Measurements from ENCODE around the gene KCTD13.
"Not testable (repeated sequence)": the region's sequence is repeated elsewhere in the genome, so short reads cannot be mapped to it uniquely, and the experiment has no call there.

KCTD13 gene

DNA sequence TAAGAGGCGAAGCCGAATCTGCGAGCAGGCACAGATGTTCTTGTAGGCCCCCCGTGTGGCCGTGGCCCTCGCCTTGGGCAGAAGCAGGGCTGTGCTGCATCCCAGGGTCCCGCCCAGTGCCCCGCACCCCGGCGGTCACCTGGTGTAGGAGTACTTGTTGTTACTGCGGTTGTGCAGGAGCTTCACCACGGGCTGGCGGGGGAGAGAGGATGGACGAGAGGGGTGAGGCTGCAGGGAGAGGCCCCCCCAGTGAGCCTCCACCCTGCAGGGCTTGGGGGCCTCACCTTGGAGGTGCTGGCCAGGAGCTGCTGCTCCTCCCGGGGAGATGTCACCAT is 14.4 kb downstream of the KCTD13 start:
- H3K4me3 ChIP-seq (replicated peaks; ENCODE audit: low read depth, low read length) = no peak overlapping the region
- TF ChIP-seq, protein P1, sequence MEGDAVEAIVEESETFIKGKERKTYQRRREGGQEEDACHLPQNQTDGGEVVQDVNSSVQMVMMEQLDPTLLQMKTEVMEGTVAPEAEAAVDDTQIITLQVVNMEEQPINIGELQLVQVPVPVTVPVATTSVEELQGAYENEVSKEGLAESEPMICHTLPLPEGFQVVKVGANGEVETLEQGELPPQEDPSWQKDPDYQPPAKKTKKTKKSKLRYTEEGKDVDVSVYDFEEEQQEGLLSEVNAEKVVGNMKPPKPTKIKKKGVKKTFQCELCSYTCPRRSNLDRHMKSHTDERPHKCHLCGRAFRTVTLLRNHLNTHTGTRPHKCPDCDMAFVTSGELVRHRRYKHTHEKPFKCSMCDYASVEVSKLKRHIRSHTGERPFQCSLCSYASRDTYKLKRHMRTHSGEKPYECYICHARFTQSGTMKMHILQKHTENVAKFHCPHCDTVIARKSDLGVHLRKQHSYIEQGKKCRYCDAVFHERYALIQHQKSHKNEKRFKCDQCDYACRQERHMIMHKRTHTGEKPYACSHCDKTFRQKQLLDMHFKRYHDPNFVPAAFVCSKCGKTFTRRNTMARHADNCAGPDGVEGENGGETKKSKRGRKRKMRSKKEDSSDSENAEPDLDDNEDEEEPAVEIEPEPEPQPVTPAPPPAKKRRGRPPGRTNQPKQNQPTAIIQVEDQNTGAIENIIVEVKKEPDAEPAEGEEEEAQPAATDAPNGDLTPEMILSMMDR (IDR thresholded peaks at IDR 0.05; ENCODE audit: low read depth, low read length, missing control alignments) = no peak
- DNase-seq (ENCODE audit: extremely low read depth, low read depth) = no peak

DNA sequence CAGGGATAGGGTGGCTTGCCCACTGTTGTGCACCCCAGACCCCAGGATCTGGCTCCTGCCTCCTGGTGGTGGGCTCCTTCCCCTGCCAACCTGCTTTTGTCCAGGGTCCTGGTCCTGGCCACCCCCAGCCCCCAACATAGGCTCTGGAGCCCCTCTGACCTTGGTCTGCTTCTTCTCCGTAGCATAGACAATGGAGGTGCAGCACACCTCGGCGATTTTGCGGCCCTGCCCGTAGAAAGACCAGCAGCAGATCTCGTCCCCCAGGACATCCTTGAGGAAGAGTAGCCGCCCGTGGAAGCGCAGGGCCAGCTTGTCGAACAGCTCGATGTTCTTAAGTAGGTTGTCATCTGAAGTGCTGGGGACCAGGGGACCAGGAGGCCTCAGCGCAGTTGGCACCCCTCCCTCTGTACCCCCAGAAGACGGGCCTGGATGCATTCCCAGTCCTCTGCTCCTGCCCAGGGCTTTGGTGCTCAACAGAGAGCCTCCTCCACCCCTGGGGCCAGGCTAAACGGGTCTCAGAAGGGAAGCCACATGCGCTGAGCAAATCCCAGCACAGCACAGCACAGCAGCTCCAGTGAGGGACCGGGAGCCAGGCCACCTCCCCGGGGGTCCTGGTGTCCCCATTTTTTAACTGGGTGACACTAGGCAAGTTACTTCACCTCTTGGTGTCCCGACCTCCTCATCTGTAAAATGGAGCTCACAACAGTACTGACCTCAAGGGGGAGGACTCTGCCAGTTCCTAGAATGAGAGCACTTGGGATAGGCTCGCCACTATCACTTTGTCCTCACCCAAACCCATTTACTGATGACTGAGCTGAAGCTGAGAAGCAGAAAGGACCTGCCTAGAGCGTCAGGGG is 15.0 kb downstream of the KCTD13 start:
- DNase-seq (ENCODE audit: extremely low read depth, low read depth) = no peak
- no peak overlapping the region for H3K4me3 ChIP-seq (replicated peaks; ENCODE audit: low read depth, low read length)
- TF ChIP-seq, protein P1 (IDR thresholded peaks at IDR 0.05; ENCODE audit: low read depth, low read length, missing control alignments) = no peak

DNA sequence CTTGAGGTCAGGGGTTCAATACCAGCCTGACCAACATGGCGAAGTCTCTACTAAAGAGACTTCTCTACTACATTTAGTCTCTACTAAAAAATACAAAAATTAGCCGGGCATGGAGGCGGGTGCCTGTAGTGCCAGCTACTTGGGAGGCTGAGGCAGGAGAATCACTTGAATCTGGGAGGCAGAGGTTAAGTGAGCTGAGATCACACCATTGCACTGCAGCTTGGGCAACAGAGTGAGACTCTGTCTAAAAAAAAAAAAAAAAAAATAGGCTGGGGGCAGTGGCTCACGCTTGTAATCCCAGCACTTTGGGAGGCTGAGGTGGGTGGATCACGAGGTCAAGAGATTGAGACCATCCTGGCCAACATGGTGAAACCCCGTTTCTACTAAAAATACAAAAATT is 16.2 kb downstream of the KCTD13 start:
- not testable (repeated sequence) for H3K4me3 ChIP-seq (replicated peaks; ENCODE audit: low read depth, low read length)

DNA sequence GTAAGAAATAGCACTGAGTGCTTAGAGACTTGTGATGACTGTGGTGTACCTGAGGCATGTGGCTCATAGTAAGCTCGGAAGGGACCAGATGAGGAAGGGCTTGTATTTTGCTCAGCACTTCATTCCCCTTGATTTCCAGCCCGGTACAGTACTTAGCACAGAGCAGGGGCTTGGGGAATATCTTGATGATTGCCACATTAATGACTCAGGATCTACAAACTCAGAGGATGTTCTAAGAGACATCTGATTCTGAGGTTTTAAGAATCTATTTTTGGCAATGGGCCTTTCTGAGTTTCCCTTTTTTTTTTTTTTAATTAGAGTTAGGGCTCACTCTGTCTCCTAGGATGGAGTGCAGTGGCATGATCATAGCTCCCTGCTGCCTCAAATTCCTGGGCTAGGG is 16.6 kb downstream of the KCTD13 start:
- TF ChIP-seq, protein P1 (IDR thresholded peaks at IDR 0.05; ENCODE audit: low read depth, low read length, missing control alignments) = no peak
- no peak for DNase-seq (ENCODE audit: extremely low read depth, low read depth)
- no peak overlapping the region for H3K4me3 ChIP-seq (replicated peaks; ENCODE audit: low read depth, low read length)

More for the DNA sequence above, 16.2 kb downstream of the KCTD13 start:
- not testable (repeated sequence) for DNase-seq (ENCODE audit: extremely low read depth, low read depth)

DNA sequence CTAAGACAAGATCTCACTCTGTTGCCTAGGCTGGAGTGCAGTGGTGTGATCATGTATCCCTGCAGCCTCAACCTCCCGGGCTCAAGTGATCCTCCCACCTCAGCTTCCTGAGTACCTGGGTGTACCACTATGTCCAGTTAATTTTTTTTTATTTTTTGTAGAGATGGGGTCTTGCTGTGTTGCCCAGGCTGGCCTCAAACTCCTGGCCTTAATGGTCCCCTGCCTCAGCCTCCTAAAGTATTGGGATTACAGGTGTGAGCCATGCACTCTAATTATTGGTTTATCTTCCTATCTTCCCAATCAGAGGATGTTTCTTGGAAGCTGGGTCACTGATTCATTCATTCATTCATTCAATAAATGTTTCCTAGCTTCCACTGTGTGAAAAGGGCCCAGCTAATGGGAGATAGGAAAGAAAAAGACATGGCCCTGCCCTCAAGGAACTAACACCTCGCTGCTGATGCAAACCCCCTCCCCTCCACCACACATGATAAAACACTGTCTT is 17.3 kb downstream of the KCTD13 start:
- DNase-seq (ENCODE audit: extremely low read depth, low read depth) = no peak
- TF ChIP-seq, protein P1 (IDR thresholded peaks at IDR 0.05; ENCODE audit: low read depth, low read length, missing control alignments) = no peak
- H3K4me3 ChIP-seq (replicated peaks; ENCODE audit: low read depth, low read length) = no peak overlapping the region

DNA sequence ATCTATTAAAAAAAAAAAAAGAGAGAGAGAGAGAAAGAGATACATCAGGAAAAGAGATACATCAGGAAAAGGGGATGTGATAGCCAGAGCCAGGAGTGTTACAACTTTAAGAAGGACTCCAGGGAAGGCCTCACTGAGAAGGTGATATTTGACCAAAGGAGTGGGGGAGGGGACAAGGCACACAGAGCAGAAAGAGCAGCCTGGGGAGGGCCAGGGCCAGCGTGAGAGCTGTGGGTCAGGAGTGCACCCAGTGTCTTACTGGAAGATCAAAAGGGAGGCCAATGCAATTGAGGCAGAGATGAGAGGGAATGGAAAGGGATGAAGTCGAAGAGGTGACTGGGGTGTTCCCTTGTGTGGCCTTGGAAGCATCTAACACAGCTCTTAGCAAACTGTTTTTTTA is 18.1 kb downstream of the KCTD13 start:
- TF ChIP-seq, protein P1 (IDR thresholded peaks at IDR 0.05; ENCODE audit: low read depth, low read length, missing control alignments) = no peak
- no peak for DNase-seq (ENCODE audit: extremely low read depth, low read depth)
- H3K4me3 ChIP-seq (replicated peaks; ENCODE audit: low read depth, low read length) = no peak overlapping the region

DNA sequence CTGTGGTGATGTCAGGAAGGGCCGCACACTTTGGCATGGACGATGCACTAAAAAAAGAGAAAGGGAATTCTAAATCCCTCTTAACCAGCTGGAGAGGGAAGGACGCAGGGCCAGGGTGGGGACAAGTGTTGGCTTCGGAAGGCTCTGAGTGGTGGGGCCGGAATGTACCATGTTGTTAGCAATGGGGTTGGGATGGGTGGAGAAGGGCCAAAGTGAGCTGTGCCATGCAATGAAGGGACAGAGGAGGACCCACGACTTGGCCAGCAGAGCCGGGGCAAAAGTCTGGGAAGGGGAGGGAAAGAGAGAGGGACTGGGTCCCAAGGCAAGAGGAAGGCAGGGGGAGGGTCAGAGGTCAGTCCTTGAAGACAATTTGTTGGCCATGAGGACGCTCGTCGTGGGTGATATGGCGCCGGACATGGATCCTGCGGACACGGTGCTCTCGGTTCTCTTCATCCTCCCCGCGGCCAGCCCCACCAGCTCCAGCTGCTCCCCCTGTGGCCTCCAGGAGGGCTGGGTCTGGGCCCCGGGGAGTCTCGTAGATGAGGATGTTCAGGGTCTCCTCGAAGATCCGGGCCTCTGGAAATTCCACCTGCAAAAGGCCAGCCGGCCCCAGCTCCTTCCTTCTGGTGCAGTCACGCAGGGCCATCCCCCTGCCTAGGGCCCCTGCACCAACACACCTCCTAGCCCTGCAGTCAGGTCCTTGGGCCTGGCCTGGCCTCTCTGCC is 19.3 kb downstream of the KCTD13 start:
- no peak overlapping the region for H3K4me3 ChIP-seq (replicated peaks; ENCODE audit: low read depth, low read length)

More for the DNA sequence above, 19.3 kb downstream of the KCTD13 start:
- no peak for DNase-seq (ENCODE audit: extremely low read depth, low read depth)
- TF ChIP-seq, protein P1 (IDR thresholded peaks at IDR 0.05; ENCODE audit: low read depth, low read length, missing control alignments) = no peak
